GM20431 (cell line): ENCODE data around the gene BSG.
"Not testable (repeated sequence)": the region's sequence is repeated elsewhere in the genome, so short reads cannot be mapped to it uniquely, and the experiment has no call there.

Experiments
- in situ Hi-C: fragments of 300-500 bp; cut with MseI, MboI; formaldehyde crosslinking; loops from one replicate; pipeline ENCODE4 v1.15.0; 2020; ENCODE audit warnings: low sequenced_read_pairs; ENCODE audit not compliant: unreplicated experiment

BSG gene

DNA sequence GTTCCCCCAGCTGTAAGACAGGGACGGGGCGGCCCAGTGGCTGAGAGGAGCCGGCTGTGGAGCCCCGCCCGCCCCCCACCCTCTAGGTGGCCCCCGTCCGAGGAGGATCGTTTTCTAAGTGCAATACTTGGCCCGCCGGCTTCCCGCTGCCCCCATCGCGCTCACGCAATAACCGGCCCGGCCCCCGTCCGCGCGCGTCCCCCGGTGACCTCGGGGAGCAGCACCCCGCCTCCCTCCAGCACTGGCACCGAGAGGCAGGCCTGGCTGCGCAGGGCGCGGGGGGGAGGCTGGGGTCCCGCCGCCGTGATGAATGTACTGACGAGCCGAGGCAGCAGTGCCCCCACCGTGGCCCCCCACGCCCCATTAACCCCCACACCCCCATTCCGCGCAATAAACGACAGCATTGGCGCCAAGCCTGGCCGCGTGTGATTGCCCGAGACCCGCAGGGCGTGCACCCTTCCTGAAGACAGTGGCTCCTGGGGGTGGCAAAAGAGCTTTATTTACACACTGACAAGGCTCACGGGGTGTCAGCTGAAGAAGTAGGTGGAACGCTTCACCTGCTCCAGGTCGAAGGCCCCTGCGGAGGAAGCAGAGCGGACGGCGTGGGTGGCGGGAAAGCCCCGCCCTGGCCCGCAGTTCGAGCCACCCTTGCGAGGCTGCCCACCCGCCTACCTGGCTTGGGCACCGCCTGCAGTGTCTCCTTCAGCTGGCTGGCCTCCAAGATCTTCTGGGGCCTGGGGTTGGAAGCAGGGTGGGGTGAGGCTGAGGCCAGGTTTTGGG is 44.5 kb downstream of the BSG start:
- in situ Hi-C loops: no loop called here

DNA sequence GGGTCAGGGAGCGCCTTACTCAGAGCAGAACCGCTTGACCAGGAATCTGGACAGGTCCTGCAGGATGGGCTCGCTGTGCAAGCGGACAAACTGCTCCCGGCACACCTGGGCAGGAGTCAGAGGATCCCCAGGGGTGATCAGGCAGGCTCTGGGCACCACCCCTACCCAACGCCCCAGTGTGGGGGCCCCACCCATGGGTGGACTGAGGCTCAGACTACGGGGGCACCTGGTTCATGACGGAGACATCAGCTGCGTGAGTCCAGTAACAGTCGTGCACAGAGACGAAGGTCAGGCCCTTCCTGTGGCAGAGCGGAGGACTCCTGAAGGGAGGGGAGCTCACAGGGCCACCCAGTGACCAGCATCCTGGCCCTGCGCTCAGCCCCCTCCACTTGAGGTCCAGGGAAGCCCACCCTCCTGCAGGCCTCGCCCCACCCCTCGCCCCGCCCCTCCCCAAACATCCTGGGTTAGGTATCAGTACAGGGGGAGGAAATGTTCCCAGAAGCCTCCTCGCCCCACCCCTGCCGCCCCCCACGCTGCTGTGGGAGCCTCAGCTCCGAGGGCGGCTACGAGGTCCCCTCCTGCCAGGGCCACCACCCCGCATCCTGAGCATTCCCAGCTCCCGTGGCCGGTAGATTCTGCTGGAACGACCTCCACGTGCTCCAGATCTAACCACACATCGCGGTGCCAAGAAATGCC is 45.3 kb downstream of the BSG start:
- in situ Hi-C loops: no loop called here

DNA sequence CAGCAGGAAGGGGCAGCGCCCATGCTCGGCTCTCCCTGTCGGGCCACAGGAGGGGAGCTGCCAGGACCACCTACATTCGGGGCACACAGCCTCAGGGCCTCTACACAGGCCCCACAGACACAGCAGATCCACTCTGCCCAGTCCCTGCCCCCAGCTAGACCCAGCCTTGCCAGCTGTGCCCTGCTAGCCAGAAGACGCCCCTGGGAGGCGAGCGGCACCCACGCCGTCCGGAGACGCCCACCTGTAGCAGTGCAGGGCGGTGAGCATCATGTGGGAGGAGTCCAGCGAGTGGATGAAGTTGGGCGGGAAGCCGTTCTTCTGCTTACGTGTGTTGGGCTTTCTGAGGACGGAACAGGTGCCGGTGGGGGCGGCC is 45.8 kb downstream of the BSG start:
- in situ Hi-C loops: no loop called here

DNA sequence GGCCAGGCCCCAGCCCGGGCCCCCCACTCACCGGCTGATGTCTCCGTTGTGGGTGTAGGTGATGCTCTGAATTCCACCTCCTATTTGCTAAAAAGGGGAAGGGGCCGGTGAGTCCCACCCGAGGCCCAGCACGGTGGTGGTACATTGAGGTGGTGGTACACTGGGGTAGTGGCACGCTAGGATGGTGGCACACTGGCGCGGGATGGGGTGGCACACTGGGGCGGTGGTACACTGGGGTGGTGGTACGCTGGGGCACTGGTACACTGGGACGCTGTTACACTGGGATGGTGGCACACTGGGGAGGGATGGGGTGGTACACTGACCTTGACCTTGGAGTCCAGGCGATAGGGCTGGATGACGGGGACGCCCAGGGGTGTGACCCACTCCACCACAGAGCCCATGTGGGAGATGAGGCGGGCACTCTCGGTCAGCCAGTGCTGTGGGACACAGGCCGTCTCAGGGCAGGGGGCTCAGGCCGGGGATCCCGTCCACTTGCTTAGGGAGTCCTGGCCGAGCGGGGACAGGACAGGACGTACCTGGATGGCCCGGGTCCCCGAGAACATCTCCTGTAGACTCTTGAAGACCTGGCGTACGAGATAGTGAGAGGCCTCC is 46.4 kb downstream of the BSG start:
- in situ Hi-C loops: no loop called here

DNA sequence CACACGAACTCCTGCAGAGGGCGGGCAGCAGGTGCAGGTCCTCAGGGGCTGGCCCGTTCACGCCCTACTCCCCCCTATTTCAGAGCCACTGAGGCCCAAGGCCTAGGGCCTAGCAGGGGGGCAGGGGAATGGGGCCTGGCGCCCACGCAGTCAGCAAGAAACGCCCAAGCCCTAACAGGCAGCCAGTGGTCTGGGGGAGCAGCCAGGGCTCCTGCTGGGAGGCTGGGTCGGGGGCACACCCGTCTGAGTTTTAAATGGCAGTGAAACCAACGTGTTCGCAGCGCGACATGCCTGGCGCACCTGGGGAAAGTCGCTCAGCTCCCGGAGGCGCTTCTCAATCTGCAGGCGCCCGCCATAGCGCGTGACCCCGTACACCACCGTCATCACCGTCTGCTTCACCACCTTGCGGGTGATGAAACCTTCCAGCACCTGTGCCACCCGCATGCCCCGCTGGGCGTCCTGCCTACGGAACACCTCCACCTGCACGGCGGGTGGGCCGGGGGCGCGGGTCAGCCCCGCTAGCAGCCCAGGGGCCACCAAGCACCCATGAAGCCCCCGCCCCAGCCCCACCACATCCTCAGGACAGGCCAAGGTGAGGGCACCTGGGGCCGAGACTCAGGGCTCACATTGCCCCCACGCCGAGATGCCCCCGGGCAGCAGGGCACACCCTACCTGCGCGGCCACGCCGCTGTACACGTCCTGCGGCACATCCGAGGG is 47.0 kb downstream of the BSG start:
- in situ Hi-C loops: no loop called here

DNA sequence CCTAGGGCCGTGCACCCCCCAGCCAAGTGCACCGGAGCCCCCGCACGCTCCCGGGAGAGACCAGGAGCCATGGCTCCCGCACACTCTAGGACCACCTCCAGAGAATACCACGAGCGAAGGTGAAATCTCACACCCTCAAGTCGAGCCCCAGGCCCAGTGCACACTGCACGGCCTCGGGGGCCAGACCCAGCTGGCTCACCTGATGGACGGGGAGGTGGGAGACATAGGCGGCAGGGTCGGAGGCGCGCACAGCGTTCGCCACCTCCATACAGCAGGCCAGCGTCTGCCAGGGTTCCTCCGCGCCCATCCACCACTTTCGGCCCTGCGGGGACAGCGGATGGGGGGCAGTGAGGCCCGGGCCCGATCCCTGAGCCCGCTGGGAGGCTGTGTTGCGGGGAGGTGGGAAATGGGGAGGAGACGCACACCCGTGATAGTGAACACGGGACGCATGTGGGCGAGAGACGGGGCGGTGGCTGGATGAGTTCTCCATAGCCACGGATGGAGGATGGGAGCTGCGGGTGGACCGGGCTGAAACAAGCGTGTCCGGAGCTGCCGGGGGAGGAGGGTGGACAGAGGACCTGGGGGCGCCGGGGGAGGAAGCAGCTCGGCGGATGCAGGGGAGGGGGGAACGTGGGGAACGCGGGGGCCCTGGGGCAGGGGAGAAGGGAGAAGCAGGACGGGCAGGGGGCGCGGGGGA is 47.9 kb downstream of the BSG start:
- in situ Hi-C loops: no loop called here

DNA sequence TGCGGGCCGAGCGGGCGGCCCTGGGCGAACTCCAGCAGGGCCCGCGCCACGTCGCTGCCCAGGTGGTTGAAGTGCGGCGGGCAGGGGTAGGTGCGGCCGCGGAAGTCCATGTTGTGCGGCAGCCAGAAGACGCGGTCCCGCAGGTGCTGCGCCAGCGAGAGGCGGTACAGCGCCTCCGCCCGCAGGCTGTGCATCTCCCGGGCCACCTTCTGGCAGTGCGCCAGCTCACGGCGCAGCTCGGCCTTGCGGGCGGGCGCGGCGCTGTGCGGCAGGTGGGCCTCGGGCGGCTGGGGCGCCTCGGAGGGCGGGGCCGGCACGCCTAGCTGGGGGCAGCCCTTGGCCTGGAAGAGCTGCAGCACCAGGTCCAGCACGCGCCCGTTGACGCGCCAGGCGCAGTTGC is 48.8 kb downstream of the BSG start:
- in situ Hi-C loops: not testable (repeated sequence)

DNA sequence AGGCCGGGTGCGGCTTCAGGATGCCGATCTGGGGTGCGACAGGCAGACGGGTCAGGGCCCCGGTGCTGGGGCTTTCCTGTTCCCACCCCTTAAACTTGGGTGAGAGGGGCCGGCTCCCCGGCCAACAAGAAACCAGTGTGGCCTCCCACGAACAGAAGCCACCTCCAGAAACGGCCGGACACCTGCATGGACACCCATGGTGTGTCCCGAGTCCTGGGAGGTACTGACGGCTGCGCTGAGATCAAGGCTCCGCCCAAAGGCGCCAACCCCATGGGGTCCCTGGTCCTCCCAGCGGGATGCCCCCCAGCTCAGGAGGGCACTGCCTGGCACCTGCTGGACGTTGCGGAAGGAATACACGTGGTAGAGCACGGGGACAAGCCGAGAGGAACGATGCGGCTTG is 49.4 kb downstream of the BSG start:
- in situ Hi-C loops: no loop called here

DNA sequence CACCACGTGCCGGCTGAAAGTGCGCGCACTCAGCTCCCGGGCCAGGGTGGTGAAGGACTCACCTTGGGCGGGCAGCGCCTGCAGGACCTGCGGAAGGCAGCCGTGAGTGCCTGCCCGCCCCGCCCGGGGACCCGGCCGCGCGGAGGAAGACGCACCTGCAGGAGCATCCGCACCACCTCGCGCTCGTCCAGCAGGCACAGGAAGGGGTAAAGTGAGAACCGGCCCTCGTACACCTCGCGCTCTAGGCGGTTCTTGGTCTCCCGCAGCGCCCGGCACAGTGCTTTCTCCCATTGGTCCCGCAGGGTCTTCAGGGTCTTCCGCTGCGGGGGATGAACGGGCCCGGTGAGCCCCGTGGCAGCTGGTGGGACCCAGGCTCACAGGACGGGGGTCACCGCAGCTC is 50.3 kb downstream of the BSG start:
- in situ Hi-C loops: no loop called here

DNA sequence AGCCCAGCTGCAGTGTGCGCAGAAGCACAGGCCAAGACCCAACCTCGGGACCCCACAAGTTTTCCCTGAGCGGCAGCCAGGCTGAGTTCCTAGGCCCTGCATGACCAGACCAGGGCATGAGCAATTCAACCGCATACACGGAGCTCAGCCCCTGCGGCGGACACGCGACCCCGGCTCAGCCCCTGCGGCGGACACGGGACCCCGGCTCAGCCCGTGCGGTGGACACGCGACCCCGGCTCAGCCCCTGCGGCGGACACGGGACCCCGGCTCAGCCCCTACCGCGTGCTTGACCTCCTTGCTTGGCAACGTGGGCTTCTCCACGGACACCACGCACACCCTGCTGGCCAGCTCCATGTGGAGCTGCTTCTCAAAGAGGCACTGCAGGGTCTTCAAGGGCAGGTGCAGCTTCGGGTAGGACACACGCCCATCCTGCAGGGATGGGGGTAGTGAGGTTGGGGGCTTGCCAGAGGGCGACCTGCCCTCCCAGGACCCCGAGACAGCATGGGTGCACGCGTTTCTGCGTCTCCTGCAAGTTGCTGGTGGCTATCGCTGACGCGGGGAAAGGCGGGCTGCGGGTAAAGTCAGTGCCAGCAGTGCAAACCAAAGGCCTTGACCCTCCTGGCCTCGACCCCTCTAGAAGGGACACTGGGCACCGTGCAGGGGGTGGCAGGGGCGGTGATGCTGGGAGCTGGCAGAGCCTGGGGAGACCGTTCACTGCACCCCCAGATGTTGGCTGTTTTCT is 51.0 kb downstream of the BSG start:
- in situ Hi-C loops: no loop called here

DNA sequence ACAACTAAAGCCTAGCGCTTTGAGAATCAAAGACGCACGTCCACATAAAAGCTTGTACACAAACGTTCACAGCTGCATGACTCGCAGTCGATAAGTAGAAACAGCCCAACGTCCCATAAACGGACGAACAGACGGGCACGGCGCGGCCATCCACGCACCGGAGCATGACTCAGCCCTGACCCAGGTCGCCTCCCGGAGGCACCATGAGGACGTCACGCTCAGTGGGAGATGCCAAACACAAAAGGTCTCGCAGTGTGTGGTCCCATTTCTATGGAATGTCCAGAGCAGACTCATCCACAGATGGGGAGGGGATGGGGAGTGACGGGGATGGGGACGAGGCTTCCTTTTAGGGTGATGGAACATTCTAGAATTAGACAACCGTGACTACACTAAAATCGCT is 51.6 kb downstream of the BSG start:
- in situ Hi-C loops: no loop called here

DNA sequence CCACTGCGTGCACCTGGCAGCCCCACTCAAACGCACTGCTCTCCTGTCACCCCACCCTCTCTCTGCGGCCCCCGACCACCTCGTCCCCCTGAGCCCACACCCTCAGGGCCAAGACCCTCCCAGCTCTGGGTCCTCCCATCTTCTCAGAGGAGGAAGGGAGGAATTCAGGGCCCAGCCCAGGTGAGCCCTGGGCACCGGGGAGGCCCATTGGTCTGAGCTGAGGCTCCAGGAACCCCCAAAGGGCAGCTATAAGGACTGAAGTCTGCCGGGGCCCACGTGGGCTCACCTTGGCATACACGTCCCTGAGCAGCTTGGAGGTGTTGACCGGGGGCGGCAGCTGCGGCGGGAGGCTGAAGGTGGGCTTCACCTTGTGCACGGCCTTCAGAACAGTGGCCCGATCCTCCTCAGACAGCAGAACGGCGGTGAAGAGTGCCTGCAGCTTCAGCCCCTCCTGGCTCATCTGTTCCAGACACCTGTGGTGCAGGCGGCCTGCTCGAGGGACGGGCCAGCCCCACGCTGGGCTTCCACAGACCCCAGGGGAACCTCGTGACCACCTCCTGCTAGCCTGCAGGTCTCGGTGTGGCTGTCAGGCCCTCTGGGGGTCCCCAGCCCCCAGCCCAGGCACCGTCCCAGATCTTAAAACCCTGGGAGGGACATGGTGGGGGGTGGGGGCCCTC is 52.2 kb downstream of the BSG start:
- in situ Hi-C loops: no loop called here

DNA sequence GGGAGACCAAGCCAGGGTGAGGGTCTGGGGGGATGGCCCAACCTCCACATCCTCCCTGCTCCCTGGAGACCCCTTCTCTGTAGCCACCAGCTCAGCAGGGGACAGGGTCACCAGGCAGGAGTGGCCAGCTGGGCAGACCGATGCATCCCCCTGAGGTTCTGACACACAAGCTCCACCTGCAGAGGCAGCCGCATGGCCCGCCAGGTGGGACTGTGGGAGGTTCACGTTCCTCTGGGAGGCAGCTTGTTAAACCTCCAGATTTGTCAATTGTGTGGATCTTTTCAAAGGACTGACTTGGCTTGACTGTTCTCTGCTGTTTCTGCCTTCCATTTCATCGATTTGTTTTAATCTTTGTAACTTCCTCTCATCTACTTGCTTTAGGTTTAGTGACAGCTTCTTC is 52.9 kb downstream of the BSG start:
- in situ Hi-C loops: no loop called here

DNA sequence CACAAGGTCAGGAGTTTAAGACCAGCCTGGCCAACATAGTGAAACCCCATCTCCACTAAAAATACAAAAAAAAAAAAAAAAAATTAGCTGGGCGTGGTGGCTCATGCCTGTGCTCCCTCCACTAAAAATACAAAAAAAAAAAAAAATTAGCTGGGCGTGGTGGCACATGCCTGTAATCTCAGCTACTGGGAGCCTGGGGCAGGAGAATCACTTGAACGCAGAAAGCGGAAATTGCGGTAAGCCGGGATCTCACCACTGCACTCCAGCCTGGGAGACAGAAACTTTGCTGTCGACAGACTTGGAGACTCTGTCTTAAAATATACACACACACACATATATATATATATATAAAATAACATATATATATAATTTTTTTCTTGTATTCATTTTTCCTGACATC is 54.2 kb downstream of the BSG start:
- in situ Hi-C loops: not testable (repeated sequence)

DNA sequence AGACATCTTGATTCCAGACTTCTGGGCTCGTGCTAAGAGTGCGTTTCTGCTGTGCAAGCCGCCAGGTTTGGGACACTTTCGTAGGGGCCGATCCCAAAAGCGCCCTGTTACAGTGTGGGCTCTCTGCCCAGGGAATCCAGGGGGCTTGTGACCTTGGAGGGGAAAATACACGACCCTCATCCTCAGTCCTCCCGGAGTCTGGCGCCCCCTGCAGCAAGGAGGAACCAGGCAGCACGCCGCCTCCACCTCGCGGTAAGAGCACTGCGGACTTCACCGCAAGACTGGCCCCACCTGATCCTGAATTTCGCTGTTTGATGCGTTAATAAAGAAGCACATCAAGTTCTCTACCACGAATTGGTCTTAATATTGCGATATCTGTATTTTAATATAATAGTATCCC is 55.8 kb downstream of the BSG start:
- in situ Hi-C loops: no loop called here

DNA sequence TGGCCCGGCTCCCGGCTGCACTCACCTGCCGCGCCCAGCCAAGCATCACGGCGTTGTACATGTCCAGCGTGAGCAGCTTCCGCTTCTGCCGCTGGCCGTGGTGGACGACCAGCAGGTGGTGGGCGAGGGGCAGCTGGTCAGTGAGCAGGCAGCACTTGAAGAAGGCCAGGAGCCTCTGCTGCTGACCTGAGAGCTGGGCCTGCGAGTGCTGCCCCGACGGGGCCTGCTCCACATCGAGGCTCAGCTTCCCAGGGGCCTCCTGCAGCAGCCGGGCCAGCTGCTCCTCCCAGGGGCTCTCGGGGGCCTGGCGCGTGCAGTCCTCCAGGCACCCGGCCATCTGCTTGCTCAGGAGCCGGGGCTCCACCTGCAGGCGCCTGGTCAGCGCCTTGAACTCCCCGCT is 57.1 kb downstream of the BSG start:
- in situ Hi-C loops: not testable (repeated sequence)

DNA sequence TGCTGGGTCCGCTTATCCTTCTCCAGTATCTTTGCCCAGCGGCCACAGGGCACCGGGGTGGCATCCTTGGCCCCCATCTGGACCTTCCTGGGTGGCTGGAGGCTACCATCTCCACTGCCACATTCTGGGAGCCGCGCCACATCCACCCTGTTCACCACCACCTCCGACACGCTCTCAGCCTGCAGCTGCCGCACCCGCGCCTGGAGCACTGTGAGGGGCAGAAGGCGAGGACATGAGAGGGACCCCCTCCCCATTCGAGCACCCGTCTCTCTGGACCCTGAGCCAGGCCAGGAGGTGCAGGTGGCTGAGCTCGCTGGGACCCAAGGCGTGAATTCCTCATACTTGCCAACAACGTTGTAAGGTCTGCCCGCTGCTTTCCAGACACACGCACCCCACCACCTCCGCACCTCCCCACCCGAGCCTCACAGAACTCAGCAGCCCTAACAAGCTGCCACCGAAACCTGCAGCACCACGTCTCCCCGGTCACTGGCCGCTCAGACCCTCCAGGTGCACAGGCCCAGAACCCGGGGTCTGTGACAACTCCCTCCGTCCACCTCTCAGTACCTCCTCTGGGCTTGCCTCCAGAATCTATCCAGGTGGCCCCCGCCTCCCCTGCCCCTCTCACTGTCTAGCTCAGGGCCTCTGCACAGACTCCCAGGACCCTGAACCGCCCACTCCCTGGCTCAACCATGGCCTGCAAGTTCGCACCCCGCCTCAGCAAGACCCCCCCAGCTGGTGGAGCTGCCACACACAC is 57.7 kb downstream of the BSG start:
- in situ Hi-C loops: no loop called here

DNA sequence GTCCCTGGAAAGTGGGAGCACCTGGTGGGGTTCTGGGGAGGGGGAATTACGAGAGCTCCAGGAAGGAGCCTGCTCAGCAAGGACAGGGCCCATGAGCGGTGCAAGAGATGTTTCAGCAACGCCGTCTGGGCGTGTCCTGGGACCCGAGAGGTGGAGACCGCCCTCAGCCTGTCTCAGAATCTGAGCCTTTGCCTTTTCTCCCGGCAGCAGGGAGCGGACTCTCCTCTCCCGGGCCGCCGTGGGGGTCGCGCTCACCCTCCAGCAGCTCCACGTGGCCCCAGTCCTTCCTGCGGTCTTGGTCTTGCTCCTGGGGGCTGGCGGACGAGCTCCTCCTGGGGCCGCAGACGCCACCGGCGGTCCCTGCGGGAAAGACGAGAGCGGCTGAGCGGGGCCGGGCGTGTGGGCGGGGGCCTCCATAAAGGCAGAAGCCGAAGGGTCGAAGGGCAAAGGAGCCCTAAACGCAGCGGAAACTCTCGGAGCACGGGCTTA is 60.2 kb downstream of the BSG start:
- in situ Hi-C loops: no loop called here
